Epithelial cell of proximal tubule (primary cell): ENCODE measurements around the gene DUSP7. TPM values are rescaled to one million over a fixed set of nuclear protein-coding genes. Genes with fewer than 3 reads are reported as not detected.
A peak's percentile ranks its signal among the peaks of the same experiment; 100 is the strongest.

Experiments
- DNase-seq: peaks from one replicate; pipeline ENCODE4 v3.0.0-alpha.2; 2011; ENCODE audit warnings: low read depth
- H3K4me3 ChIP-seq: 2 replicates; pipeline ENCODE4 v1.5.1; 2011; ENCODE audit warnings: low read depth, mild to moderate bottlenecking, low read length
- total RNA-seq: library from RNA; depleted of rRNA; stranded (reverse); fragments of >200 nt; gene quantifications from 2 replicates; pipeline ENCODE4 v1.2.3, GENCODE V29; 2015
- TF ChIP-seq, protein P1 (sequence below): conservative IDR thresholded peaks from 2 replicates; pipeline ENCODE4 v1.5.1; 2012; ENCODE audit warnings: low read depth, mild to moderate bottlenecking, low read length

Gene DUSP7
- total RNA-seq, 1 donor from 2014 or later, result 23.7 TPM

DNA sequence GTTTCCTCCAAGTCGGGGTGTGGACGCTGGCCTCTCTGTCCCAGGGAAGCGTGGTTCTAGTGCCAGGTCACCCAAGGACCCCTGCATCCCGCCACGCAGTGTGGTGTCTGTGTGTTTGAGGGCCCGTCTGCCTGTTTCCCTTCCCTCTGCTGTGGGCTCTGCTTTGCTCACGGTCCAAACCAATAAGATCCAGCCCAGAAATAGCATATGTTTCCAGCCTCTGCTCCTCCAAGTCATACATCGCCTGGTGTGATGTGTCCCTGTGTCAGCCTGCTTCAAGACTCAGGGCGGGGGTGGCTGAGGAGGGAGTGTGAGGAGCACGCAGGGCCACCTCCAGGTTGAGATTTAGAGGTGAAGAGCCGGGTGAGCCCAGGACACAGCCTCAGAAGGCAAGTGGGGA is 38.8 kb downstream of the DUSP7 start:
- no peak overlapping the region for H3K4me3 ChIP-seq
- TF ChIP-seq, protein P1, sequence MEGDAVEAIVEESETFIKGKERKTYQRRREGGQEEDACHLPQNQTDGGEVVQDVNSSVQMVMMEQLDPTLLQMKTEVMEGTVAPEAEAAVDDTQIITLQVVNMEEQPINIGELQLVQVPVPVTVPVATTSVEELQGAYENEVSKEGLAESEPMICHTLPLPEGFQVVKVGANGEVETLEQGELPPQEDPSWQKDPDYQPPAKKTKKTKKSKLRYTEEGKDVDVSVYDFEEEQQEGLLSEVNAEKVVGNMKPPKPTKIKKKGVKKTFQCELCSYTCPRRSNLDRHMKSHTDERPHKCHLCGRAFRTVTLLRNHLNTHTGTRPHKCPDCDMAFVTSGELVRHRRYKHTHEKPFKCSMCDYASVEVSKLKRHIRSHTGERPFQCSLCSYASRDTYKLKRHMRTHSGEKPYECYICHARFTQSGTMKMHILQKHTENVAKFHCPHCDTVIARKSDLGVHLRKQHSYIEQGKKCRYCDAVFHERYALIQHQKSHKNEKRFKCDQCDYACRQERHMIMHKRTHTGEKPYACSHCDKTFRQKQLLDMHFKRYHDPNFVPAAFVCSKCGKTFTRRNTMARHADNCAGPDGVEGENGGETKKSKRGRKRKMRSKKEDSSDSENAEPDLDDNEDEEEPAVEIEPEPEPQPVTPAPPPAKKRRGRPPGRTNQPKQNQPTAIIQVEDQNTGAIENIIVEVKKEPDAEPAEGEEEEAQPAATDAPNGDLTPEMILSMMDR, result no peak
- DNase-seq, result no peak

DNA sequence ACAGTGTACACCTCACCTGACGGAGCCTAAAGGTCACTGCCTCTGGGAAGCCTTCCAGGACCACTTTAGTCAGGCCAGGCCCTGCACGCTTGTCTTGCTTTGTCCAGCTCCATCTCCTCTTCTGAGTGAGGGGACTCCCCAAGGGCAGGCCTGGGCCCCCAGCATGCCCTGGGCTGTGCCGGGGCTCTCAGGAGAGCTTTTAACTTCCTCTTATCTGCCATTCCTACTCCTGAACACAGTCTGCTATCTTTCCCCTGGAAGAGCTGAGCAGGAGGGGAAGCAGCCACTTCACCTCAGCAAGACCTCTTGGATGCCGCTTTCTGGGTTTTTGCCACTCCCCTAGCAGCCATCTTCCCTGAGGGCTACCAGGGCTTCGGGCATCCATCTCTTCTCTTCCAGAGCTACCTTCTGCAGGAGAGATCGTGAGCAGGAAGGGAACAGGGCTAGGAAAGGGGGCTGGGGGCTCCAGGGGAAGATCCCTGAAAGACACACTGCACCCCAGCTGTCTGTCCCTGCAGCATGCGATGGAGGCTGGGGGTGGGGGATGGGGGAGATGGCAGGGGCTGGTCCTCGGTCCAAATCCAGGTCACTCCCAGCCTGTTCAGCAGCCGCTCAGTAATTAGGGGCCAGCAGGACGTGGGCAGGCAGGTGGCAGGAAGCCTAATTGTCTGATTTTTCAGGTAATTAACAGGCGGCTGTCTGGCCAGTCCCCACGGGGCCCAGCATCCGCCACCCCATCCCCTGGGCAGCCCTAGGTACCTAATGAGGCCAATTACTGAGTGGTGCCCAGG is 40.7 kb downstream of the DUSP7 start:
- TF ChIP-seq, protein P1, result no peak
- no peak for DNase-seq
- no peak overlapping the region for H3K4me3 ChIP-seq

- no peak for DNase-seq
- TF ChIP-seq, protein P1, result peak; percentile 34
- H3K4me3 ChIP-seq, result no peak overlapping the region
These were observed 41.8 kb downstream of the DUSP7 start for GRCh38 chr3:52014613-52015012.

DNA sequence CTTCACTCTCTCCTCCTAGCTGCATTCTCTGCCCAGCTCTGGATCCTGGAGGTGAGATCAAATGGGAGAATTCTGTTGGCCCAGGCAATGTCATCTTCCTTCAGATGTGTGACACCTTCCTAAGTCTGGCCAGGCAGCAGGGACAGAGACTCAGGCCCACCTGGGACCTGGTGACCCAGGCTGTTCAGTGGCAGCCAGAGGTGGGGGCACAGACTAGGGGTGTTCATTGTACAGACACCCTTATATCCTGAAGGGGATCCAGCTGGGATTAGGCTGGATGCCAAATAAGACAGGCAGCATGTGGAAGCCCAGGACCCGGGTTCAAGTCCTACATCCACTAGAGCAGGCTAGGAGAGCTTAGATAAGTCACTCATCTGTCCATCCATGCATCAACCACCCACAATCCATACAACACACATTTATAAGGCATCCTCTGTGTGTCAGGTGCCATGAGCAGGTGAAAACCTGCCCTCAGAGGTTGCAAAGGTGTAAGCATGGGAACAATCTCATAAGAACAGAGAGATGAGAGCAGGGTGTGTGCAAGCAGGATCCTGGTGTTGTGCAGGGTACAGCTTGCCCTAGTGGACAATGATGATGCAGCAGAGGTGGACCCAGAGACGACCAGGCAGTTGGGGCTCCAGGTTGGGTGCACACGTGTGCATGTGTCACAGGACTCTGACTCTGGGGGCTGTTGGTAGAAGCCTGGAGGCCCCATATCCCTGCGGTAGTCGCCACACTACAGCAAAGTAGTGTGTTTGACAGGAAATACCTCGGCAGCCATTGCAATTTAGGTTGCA is 42.4 kb downstream of the DUSP7 start:
- no peak for DNase-seq
- H3K4me3 ChIP-seq, result no peak overlapping the region
- TF ChIP-seq, protein P1, result no peak

- DNase-seq, result no peak
- H3K4me3 ChIP-seq, result no peak overlapping the region
- TF ChIP-seq, protein P1, result no peak
These were observed 43.7 kb downstream of the DUSP7 start for GRCh38 chr3:52012699-52013098.

GRCh38 chr3:52010431-52010830 is 45.9 kb downstream of the DUSP7 start:
- TF ChIP-seq, protein P1, result no peak
- no peak for DNase-seq
- H3K4me3 ChIP-seq, result no peak overlapping the region

DNA sequence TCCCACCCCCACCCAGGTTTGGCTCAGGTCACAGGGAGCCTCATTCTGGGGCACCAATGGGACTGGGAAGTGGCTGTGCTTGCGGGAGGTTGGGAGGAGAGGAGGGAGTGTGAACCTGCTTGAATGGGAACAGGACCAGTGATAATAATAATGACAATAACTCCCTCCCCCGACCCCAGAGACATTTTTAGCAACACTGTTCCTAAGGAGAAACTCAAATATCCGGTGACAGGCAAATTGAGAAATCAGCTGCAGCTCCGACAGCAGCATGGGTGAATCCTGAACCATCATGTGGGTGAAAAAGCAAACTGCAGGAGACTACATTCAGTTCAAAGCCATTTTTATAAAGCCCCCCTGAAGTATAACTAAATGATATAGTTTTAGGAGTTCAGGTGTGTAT is 49.1 kb downstream of the DUSP7 start:
- H3K4me3 ChIP-seq, result no peak overlapping the region
- TF ChIP-seq, protein P1, result no peak
- DNase-seq, result no peak
